Measurements from ENCODE around the gene WDR54. TPM values are rescaled to one million over a fixed set of nuclear protein-coding genes. Genes with fewer than 3 reads are reported as not detected.

The WDR54 gene
- total and polyA plus RNA-seq, 10 of the 15 experiments (the other 5 are each of a cell fraction or from before 2014, with no cell fraction given), result 38.2 to 116 (median 89.1) TPM

GRCh38 chr2:74406035-74406434 is 15.5 kb upstream of the WDR54 start (continued):
- no peak for TF ChIP-seq PRDM15 (CRISPR knock-in tag; IDR thresholded peaks at IDR 0.05)
- peak; percentile 59; the same call in 1 of the 2 replicates for TF ChIP-seq RAD51 (IDR thresholded peaks at IDR 0.05)
- TF ChIP-seq IRF4 (IDR thresholded peaks at IDR 0.05; ENCODE audit: low read depth, low read length), result no peak
- TF ChIP-seq BHLHE40 (IDR thresholded peaks at IDR 0.05; ENCODE audit: borderline replicate concordance in 1 of 2, low read depth in 2 of 2, low read length in 1 of 2), result peak; percentile 67 to 81; a peak in 3 of 4 replicates
- peak; percentile 36; the same call in 1 of the 2 replicates for TF ChIP-seq RUNX3 (IDR thresholded peaks at IDR 0.05; ENCODE audit: low read length)
- TF ChIP-seq HDGF (IDR thresholded peaks at IDR 0.05), result no peak
- no peak for TF ChIP-seq PML (IDR thresholded peaks at IDR 0.05; ENCODE audit: low read length)
- peak; percentile 61; the same call in 1 of the 2 replicates for TF ChIP-seq PAX5 (IDR thresholded peaks at IDR 0.05; ENCODE audit: borderline replicate concordance, low read depth, low read length)
- no peak for TF ChIP-seq USF1 (IDR thresholded peaks at IDR 0.05; ENCODE audit: borderline replicate concordance, extremely low read length, insufficient read depth, low read depth, low read length)
- peak; percentile 68 for TF ChIP-seq NBN (IDR thresholded peaks at IDR 0.05)
- TF ChIP-seq SREBF2 (IDR thresholded peaks at IDR 0.05; ENCODE audit: low read length), result no peak
- no peak for TF ChIP-seq GABPA (IDR thresholded peaks at IDR 0.05; ENCODE audit: low read depth)
- TF ChIP-seq SIX5 (IDR thresholded peaks at IDR 0.05; ENCODE audit: low read depth, low read length, severe bottlenecking), result no peak

Data from GM12878 (cell line).